PC-9 (cell line): Measurements from ENCODE around the gene KCNJ14. TPM values are rescaled to one million over a fixed set of nuclear protein-coding genes. Genes with fewer than 3 reads are reported as not detected.
A peak's percentile ranks its signal among the peaks of the same experiment; 100 is the strongest.

Experiments used
- BruUV-seq: library from RNA; stranded (reverse); fragments of 400-500 nt; replicated peaks from 2 replicates; lab custom pipeline; 2021; lab: Mats Ljungman, UMichigan
- CTCF ChIA-PET: fragments of 300-600 bp; sonication (Branson Sonifier 250); formaldehyde crosslinking; loops from one replicate; lab custom pipeline; 2022; ENCODE audit warnings: antibody characterized with exemption; lab: Charles Lee
- POLR2A ChIA-PET: fragments of 300-600 bp; sonication (Branson Sonifier 250); formaldehyde crosslinking; loops from one replicate; lab custom pipeline; 2022; ENCODE audit warnings: antibody characterized with exemption; ENCODE audit not compliant: unreplicated experiment; lab: Charles Lee
- DNase-seq, 2 experiments: peaks; one replicate each; pipeline versions ENCODE4 v3.0.0 to v3.0.0-alpha.2; 2015 to 2022; ENCODE audit warnings: mixed read lengths in 1 of 2
- H2AFZ ChIP-seq: fragments of 200-600 bp; sonication (generic); 2 replicates; pipeline ENCODE4 v1.8.1; 2017; ENCODE audit warnings: antibody characterized with exemption
- H3F3A ChIP-seq: fragments of 200-600 bp; sonication (generic); 2 replicates; pipeline ENCODE4 v1.8.1; 2017; ENCODE audit warnings: antibody characterized with exemption, mild to moderate bottlenecking, low read depth; ENCODE audit not compliant: insufficient read depth
- H3K27ac ChIP-seq: fragments of 200-600 bp; sonication (generic); 2 replicates; pipeline ENCODE4 v1.6.1; 2016; ENCODE audit warnings: mixed run types
- H3K27me3 ChIP-seq: fragments of 200-600 bp; sonication (generic); 2 replicates; pipeline ENCODE4 v1.6.1; 2016; ENCODE audit warnings: low read depth, mixed run types; ENCODE audit not compliant: insufficient read depth
- H3K36me3 ChIP-seq: fragments of 200-600 bp; sonication (generic); 2 replicates; pipeline ENCODE4 v1.6.1; 2016; ENCODE audit warnings: low read depth, mixed run types
- H3K4me1 ChIP-seq: fragments of 200-600 bp; sonication (generic); replicated peaks from 2 replicates; pipeline ENCODE4 v1.6.1; 2016; ENCODE audit warnings: mixed run types; ENCODE audit not compliant: insufficient read depth
- H3K4me2 ChIP-seq: fragments of 200-600 bp; sonication (generic); 2 replicates; pipeline ENCODE4 v1.6.1; 2017; ENCODE audit warnings: mixed run types
- H3K4me3 ChIP-seq: fragments of 200-600 bp; sonication (generic); 2 replicates; pipeline ENCODE4 v1.6.1; 2016; ENCODE audit warnings: mixed run types
- H3K79me2 ChIP-seq: fragments of 200-600 bp; sonication (generic); 2 replicates; pipeline ENCODE4 v1.6.1; 2017; ENCODE audit warnings: low read depth, mixed run types
- H3K9me2 ChIP-seq: fragments of 200-600 bp; sonication (generic); 2 replicates; pipeline ENCODE4 v1.8.1; 2017; ENCODE audit warnings: mild to moderate bottlenecking; ENCODE audit not compliant: insufficient read depth
- H3K9me3 ChIP-seq: fragments of 200-600 bp; sonication (generic); 2 replicates; pipeline ENCODE4 v1.8.1; 2016; ENCODE audit warnings: low read depth; ENCODE audit not compliant: insufficient read depth
- H4K20me1 ChIP-seq: fragments of 200-600 bp; sonication (generic); 2 replicates; pipeline ENCODE4 v1.8.1; 2017; ENCODE audit not compliant: insufficient read depth
- CTCF ChIP-seq: fragments of 200-600 bp; sonication (generic); conservative IDR thresholded peaks from 2 replicates; pipeline ENCODE4 v1.6.1; 2017; ENCODE audit warnings: mixed run types, antibody characterized with exemption, mild to moderate bottlenecking, moderate library complexity
- EZH2 ChIP-seq: fragments of 200-600 bp; sonication (generic); IDR thresholded peaks from 2 replicates; pipeline ENCODE4 v1.8.0; 2017; ENCODE audit warnings: antibody characterized with exemption, low read depth
- intact Hi-C: fragments of 100-400 bp; cut with micrococcal nuclease; formaldehyde crosslinking; loops from one replicate; pipeline ENCODE4 v1.10.0; 2022; ENCODE audit not compliant: unreplicated experiment
- total RNA-seq: library from RNA; stranded (reverse); gene quantifications from 2 replicates; pipeline ENCODE4 v1.2.3, GENCODE V29; 2021

Gene KCNJ14
- total RNA-seq, 1 experiment from 2014 or later = 5.4 TPM

- peaks cover 40% of the 10 kb centered on the region; the same call in 1 of the 2 replicates for H3F3A ChIP-seq
Observed at GRCh38 chr19:48511800-48512503, 56.6 kb downstream of the KCNJ14 start, which contains the start of gene LMTK3. TSS of gene LMTK3 (minus strand) at chr19:48511835. CDS start at chr19:48511576, 259 bp downstream.

GRCh38 chr19:48512504-48513288 is 57.3 kb downstream of the KCNJ14 start:
- no peak for TF ChIP-seq CTCF
- no peak for TF ChIP-seq EZH2
- H3K4me1 ChIP-seq = no peaks in the 10 kb centered on the region; the same call in 1 of the 2 replicates
- H3K4me2 ChIP-seq = peak overlapping the region; percentile 83
- peak overlapping the region; percentile 83; the same call in 1 of the 2 replicates for H3K4me3 ChIP-seq
- H3F3A ChIP-seq = peaks cover 42% of the 10 kb centered on the region; the same call in 1 of the 2 replicates
- H3K27ac ChIP-seq = no peak overlapping the region
- H4K20me1 ChIP-seq = no peaks in the 10 kb centered on the region
- POLR2A ChIA-PET = no interaction called here
- H3K79me2 ChIP-seq = no peaks in the 10 kb centered on the region
- H3K9me2 ChIP-seq = no peaks in the 10 kb centered on the region
- CTCF ChIA-PET = no interaction called here
- peak overlapping the region; percentile 94; the same call in 1 of the 2 replicates for H2AFZ ChIP-seq
- no peaks in the 10 kb centered on the region for H3K9me3 ChIP-seq
- H3K27me3 ChIP-seq = no peaks in the 10 kb centered on the region
- no peaks in the 10 kb centered on the region for H3K36me3 ChIP-seq
- intact Hi-C loops = loop anchor here (2.0 kb wide), 1 partner anchor 40 kb away; the partner anchor contains the start of gene SULT2B1
- DNase-seq = no peak
- BruUV-seq = no TSS peak

More at GRCh38 chr19:48511800-48512503, 56.6 kb downstream of the KCNJ14 start, which contains the start of gene LMTK3:
- peak within 1 kb of the TSS; percentile 53 for H3K4me2 ChIP-seq
- no peaks in the 10 kb centered on the region for H3K36me3 ChIP-seq
- H3K9me3 ChIP-seq = no peaks in the 10 kb centered on the region
- H2AFZ ChIP-seq = no peak within 1 kb of the TSS
- no peaks in the 10 kb centered on the region for H3K9me2 ChIP-seq
- H4K20me1 ChIP-seq = no peaks in the 10 kb centered on the region
- no peak for DNase-seq
- no peak for TF ChIP-seq EZH2
- no peak for TF ChIP-seq CTCF
- intact Hi-C loops = loop anchor here (2.0 kb wide), 1 partner anchor 41 kb away; the partner anchor contains the start of gene SULT2B1
- H3K79me2 ChIP-seq = no peaks in the 10 kb centered on the region
- BruUV-seq = no TSS peak
- no peaks in the 10 kb centered on the region for H3K27me3 ChIP-seq
- no peaks in the 10 kb centered on the region; the same call in 1 of the 2 replicates for H3K4me1 ChIP-seq
- POLR2A ChIA-PET = no interaction called here
- CTCF ChIA-PET = no interaction called here
- H3K4me3 ChIP-seq = no peak within 1 kb of the TSS
- no peak within 1 kb of the TSS for H3K27ac ChIP-seq
